Liver (tissue), 9 donors: ENCODE data around the gene NAT8L. TPM values are rescaled to one million over a fixed set of nuclear protein-coding genes. Genes with fewer than 3 reads are reported as not detected.

Experiments
- DNase-seq: peaks from one replicate; pipeline ENCODE4 v3.0.0-alpha.2; 2017; ENCODE audit warnings: low spot score
- H3K27ac ChIP-seq, 2 donors: one replicate each; pipeline ENCODE4 v1.7.0; 2013; ENCODE audit warnings: inconsistent platforms in 2 of 2, low read length in 2 of 2, control low read depth in 1 of 2, low read depth in 1 of 2, mild to moderate bottlenecking in 1 of 2
- H3K27me3 ChIP-seq, 4 donors: one replicate each; pipeline versions ENCODE4 v1.6.1 to v1.7.0; 2013; ENCODE audit warnings: low read length in 3 of 4, inconsistent platforms in 1 of 4, mild to moderate bottlenecking in 1 of 4, moderate library complexity in 1 of 4; ENCODE audit not compliant: control insufficient read depth in 4 of 4, insufficient read depth in 4 of 4
- H3K36me3 ChIP-seq, 4 donors: one replicate each; pipeline versions ENCODE4 v1.6.1 to v1.7.0; 2013; ENCODE audit warnings: low read length in 3 of 4, mild to moderate bottlenecking in 3 of 4, low read depth in 1 of 4, moderate library complexity in 1 of 4; ENCODE audit not compliant: control insufficient read depth in 4 of 4, insufficient read depth in 3 of 4
- H3K4me1 ChIP-seq, 4 donors: one replicate each; pipeline versions ENCODE4 v1.6.1 to v1.7.0; 2013; ENCODE audit warnings: low read length in 3 of 4, mild to moderate bottlenecking in 3 of 4, moderate library complexity in 1 of 4; ENCODE audit not compliant: control insufficient read depth in 4 of 4, insufficient read depth in 4 of 4
- H3K4me3 ChIP-seq, 3 donors: one replicate each; pipeline versions ENCODE4 v1.6.1 to v1.7.0; 2013; ENCODE audit warnings: low read length in 3 of 3, control low read depth in 1 of 3, low read depth in 1 of 3, mild to moderate bottlenecking in 1 of 3
- H3K9ac ChIP-seq, 2 donors: one replicate each; pipeline ENCODE4 v1.7.0; 2013; ENCODE audit warnings: low read length in 2 of 2, mild to moderate bottlenecking in 2 of 2, moderate library complexity in 2 of 2, control low read depth in 1 of 2, low read depth in 1 of 2
- H3K9me3 ChIP-seq, 4 donors: one replicate each; pipeline versions ENCODE4 v1.6.1 to v1.7.0; 2013; ENCODE audit warnings: low read length in 3 of 4; ENCODE audit not compliant: control insufficient read depth in 4 of 4
- EGR1 ChIP-seq, 2 donors: IDR thresholded peaks; 2 replicates each; pipeline ENCODE4 v1.6.1; 2016 to 2018; ENCODE audit warnings: antibody characterized with exemption in 2 of 2, low read depth in 2 of 2
- FOXA2 ChIP-seq: IDR thresholded peaks from 2 replicates; pipeline ENCODE4 v1.6.1; 2016; ENCODE audit warnings: antibody characterized with exemption
- GABPA ChIP-seq, 2 donors: IDR thresholded peaks in 1 of 2; conservative IDR thresholded peaks in 1 of 2; 2 replicates each; pipeline ENCODE4 v1.6.1; 2016; ENCODE audit warnings: antibody characterized with exemption in 2 of 2, mild to moderate bottlenecking in 1 of 2, moderate library complexity in 1 of 2
- HNF4A ChIP-seq, 2 donors: conservative IDR thresholded peaks; 2 replicates each; pipeline ENCODE4 v1.6.1; 2016; ENCODE audit warnings: antibody characterized with exemption in 2 of 2, mild to moderate bottlenecking in 2 of 2
- HNF4G ChIP-seq: IDR thresholded peaks from 2 replicates; pipeline ENCODE4 v1.6.1; 2016; ENCODE audit warnings: antibody characterized with exemption
- JUND ChIP-seq, 2 donors: IDR thresholded peaks; 2 replicates each; pipeline ENCODE4 v1.6.1; 2016; ENCODE audit warnings: antibody characterized with exemption in 2 of 2
- NR2F2 ChIP-seq: IDR thresholded peaks from 2 replicates; pipeline ENCODE4 v1.6.1; 2016; ENCODE audit warnings: antibody characterized with exemption
- RAD21 ChIP-seq, 2 donors: IDR thresholded peaks; 2 replicates each; pipeline ENCODE4 v1.6.1; 2016; ENCODE audit warnings: antibody characterized with exemption in 2 of 2, mild to moderate bottlenecking in 2 of 2
- RXRA ChIP-seq, 2 donors: IDR thresholded peaks; 2 replicates each; pipeline ENCODE4 v1.6.1; 2017 to 2018; ENCODE audit warnings: antibody characterized with exemption in 2 of 2, mild to moderate bottlenecking in 1 of 2
- TAF1 ChIP-seq: conservative IDR thresholded peaks from 2 replicates; pipeline ENCODE4 v1.6.1; 2016; ENCODE audit warnings: antibody characterized with exemption, mild to moderate bottlenecking
- YY1 ChIP-seq: IDR thresholded peaks from 2 replicates; pipeline ENCODE4 v1.6.1; 2016; ENCODE audit warnings: antibody characterized with exemption, mild to moderate bottlenecking
- WGBS: extraction: QIAGEN DNeasy Blood & Tissue Kit; methylation state at CpG from one replicate; pipeline ENCODE4 v1.1.7; 2013; 5-methylcytosine and 5-hydroxymethylcytosine counted together
- polyA plus RNA-seq, 2 donors: library from polyadenylated mRNA; stranded (reverse) in 1 of 2; unstranded in 1 of 2; fragments of 200-250 nt in 1 of 2; fragments of >200 nt in 1 of 2; fragmentation: Nextera tagmentation in 1 of 2; extraction: Ambion mirVana in 1 of 2; gene quantifications; one replicate each; pipeline versions ENCODE4 v1.2.1 to v1.2.3, GENCODE V29; 2013 to 2015
- total RNA-seq, 2 donors: library from RNA; depleted of rRNA; stranded (reverse); fragments of >200 nt; gene quantifications; one replicate each; pipeline ENCODE4 v1.2.3, GENCODE V29; 2014
- TF ChIP-seq, protein P1 (sequence below): fragments of 150-350 bp; IDR thresholded peaks from 2 replicates; pipeline ENCODE4 v1.5.1; 2017; ENCODE audit warnings: improper control_type of control experiment, low read depth, low read length; ENCODE audit not compliant: missing input control
- TF ChIP-seq, protein P2 (sequence below): IDR thresholded peaks from 2 replicates; pipeline ENCODE4 v1.6.1; 2016; ENCODE audit warnings: antibody characterized with exemption
- TF ChIP-seq, protein P3 (sequence below): IDR thresholded peaks from 2 replicates; pipeline ENCODE4 v1.6.1; 2016; ENCODE audit warnings: antibody characterized with exemption
- TF ChIP-seq, protein P4 (sequence below): IDR thresholded peaks from 2 replicates; pipeline ENCODE4 v1.6.1; 2016; ENCODE audit warnings: antibody characterized with exemption
- TF ChIP-seq, protein P5 (sequence below): IDR thresholded peaks from 2 replicates; pipeline ENCODE4 v1.6.1; 2016; ENCODE audit warnings: antibody characterized with exemption, mild to moderate bottlenecking
- donor health status: healthy.
- donor health status: healthy.
- donor health status: healthy.
- donor health status: healthy.
- donor health status: healthy.

Gene NAT8L
- total and polyA plus RNA-seq, 4 donors: 0.07 to 0.09 (median 0.08) TPM; not detected in 1

DNA sequence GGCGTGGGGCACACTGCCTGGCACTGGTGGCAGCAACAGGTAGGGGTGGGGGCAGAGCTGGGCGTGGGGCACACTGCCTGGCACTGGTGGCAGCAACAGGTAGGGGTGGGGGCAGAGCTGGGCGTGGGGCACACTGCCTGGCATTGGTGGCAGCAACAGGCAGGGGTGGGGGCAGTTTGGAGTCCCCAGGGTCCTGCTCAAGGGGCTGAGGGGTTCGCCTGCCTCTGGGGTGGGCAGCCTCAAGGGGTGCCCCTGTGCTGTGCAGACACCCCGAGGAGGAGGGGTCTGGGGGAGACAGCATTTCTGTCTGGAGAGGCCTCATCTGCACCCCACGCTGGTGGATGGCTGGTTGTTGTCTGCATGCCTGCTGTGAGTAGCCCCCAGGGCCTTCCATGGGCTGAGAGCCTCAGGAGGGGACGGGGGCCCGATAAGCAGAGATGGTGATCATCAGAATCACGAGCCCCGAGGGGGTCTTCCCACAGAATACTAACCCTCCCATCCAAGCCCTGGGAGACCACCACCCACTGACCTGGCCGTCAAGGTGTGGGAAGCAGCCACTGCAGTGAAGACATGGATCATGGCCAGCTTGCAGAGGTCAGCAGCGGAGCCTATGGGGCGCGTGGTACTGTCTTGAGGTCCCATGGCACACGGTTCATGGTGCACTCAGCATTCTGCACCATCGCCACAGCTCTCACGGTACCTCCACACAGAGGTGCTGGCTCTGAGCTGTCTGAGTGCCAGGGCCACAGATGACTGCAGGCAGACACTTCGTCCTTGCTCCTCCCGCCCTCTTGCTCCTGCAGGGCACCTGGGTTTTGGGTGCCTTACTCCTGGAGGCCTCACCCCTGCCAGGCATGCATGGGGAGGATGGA is 21.5 kb downstream of the NAT8L start (continued):
- TF ChIP-seq, protein P1, sequence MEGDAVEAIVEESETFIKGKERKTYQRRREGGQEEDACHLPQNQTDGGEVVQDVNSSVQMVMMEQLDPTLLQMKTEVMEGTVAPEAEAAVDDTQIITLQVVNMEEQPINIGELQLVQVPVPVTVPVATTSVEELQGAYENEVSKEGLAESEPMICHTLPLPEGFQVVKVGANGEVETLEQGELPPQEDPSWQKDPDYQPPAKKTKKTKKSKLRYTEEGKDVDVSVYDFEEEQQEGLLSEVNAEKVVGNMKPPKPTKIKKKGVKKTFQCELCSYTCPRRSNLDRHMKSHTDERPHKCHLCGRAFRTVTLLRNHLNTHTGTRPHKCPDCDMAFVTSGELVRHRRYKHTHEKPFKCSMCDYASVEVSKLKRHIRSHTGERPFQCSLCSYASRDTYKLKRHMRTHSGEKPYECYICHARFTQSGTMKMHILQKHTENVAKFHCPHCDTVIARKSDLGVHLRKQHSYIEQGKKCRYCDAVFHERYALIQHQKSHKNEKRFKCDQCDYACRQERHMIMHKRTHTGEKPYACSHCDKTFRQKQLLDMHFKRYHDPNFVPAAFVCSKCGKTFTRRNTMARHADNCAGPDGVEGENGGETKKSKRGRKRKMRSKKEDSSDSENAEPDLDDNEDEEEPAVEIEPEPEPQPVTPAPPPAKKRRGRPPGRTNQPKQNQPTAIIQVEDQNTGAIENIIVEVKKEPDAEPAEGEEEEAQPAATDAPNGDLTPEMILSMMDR: no peak

DNA sequence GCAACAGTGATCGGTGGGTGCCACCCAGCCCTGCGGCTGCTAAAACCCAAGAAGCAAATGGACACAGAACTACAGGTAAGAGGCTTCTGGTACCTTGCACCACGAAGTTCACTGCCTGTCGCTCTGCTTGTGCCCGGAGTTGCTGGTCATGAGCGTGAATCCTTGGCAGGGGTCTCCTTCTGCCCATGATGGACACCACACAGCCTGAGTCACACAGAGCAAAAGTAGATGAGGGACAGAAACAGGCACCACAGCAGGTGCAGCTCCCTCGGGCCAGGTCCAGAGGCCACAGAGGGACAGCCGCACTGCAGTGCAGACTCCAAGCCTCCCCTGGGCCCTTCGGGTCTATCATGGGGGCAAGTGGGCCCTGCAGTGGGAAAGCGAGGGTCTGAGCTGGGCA is 22.4 kb downstream of the NAT8L start:
- H3K4me3 ChIP-seq: no peak overlapping the region
- H3K4me1 ChIP-seq: peaks cover 7 to 24% (median 17%) of the 10 kb centered on the region in 4 donors
- WGBS: 95% methylated on average over 10 of the region's 10 CpGs
- no peak overlapping the region for H3K9ac ChIP-seq
- no peaks in the 10 kb centered on the region for H3K36me3 ChIP-seq
- H3K9me3 ChIP-seq: no peaks in the 10 kb centered on the region
- TF ChIP-seq GABPA (IDR thresholded peaks at IDR 0.05 in 1 of 2, conservative IDR thresholded peaks at IDR 0.05 in 1 of 2) (no peak), RAD21 (IDR thresholded peaks at IDR 0.05) (no peak), TAF1 (no peak), FOXA2 (no peak)
- no peak for DNase-seq
- no peak overlapping the region for H3K27ac ChIP-seq
- H3K27me3 ChIP-seq: no peaks in the 10 kb centered on the region

DNA sequence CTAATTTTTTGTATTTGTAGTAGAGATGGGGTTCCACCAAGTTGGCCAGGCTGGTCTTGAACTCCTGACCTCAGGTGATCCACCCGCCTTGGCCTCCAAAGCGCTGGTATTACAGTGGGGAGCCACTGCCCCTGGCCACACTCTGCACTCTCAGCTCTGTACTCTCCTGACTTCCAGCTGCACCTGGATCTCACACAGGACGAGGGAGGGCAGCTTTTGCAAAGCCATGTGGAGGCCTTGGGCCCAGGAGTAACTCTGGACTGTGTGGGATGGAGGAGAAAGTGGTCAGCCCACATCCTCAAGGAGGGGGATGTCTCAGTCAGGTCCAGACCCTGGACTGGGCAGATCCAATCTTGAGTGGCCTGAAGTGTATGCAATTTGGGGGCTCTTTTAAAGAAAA is 23.0 kb downstream of the NAT8L start:
- no peaks in the 10 kb centered on the region for H3K9me3 ChIP-seq
- no peaks in the 10 kb centered on the region for H3K27me3 ChIP-seq
- 90% methylated on average over 3 of the region's 3 CpGs for WGBS
- no peak overlapping the region for H3K27ac ChIP-seq
- H3K4me3 ChIP-seq: no peak overlapping the region
- H3K36me3 ChIP-seq: no peaks in the 10 kb centered on the region
- no peak for DNase-seq
- H3K9ac ChIP-seq: no peak overlapping the region
- no peak for TF ChIP-seq EGR1 (IDR thresholded peaks at IDR 0.05; ENCODE audit: low read depth in 2 of 2)
- no peak for TF ChIP-seq TAF1
- no peak for TF ChIP-seq HNF4G
- TF ChIP-seq, protein P2, sequence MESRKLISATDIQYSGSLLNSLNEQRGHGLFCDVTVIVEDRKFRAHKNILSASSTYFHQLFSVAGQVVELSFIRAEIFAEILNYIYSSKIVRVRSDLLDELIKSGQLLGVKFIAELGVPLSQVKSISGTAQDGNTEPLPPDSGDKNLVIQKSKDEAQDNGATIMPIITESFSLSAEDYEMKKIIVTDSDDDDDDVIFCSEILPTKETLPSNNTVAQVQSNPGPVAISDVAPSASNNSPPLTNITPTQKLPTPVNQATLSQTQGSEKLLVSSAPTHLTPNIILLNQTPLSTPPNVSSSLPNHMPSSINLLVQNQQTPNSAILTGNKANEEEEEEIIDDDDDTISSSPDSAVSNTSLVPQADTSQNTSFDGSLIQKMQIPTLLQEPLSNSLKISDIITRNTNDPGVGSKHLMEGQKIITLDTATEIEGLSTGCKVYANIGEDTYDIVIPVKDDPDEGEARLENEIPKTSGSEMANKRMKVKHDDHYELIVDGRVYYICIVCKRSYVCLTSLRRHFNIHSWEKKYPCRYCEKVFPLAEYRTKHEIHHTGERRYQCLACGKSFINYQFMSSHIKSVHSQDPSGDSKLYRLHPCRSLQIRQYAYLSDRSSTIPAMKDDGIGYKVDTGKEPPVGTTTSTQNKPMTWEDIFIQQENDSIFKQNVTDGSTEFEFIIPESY: no peak
- no peak for TF ChIP-seq NR2F2
- TF ChIP-seq, protein P3, sequence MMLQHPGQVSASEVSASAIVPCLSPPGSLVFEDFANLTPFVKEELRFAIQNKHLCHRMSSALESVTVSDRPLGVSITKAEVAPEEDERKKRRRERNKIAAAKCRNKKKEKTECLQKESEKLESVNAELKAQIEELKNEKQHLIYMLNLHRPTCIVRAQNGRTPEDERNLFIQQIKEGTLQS: no peak
- TF ChIP-seq, protein P4, sequence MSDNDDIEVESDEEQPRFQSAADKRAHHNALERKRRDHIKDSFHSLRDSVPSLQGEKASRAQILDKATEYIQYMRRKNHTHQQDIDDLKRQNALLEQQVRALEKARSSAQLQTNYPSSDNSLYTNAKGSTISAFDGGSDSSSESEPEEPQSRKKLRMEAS: no peak
- no peak for TF ChIP-seq YY1
- no peak for TF ChIP-seq HNF4A (conservative IDR thresholded peaks at IDR 0.05)
- no peak for TF ChIP-seq JUND (IDR thresholded peaks at IDR 0.05)
- no peak for TF ChIP-seq RXRA (IDR thresholded peaks at IDR 0.05)
- TF ChIP-seq FOXA2: no peak
- TF ChIP-seq RAD21 (IDR thresholded peaks at IDR 0.05): no peak
- TF ChIP-seq, protein P1: no peak
- TF ChIP-seq, protein P5, sequence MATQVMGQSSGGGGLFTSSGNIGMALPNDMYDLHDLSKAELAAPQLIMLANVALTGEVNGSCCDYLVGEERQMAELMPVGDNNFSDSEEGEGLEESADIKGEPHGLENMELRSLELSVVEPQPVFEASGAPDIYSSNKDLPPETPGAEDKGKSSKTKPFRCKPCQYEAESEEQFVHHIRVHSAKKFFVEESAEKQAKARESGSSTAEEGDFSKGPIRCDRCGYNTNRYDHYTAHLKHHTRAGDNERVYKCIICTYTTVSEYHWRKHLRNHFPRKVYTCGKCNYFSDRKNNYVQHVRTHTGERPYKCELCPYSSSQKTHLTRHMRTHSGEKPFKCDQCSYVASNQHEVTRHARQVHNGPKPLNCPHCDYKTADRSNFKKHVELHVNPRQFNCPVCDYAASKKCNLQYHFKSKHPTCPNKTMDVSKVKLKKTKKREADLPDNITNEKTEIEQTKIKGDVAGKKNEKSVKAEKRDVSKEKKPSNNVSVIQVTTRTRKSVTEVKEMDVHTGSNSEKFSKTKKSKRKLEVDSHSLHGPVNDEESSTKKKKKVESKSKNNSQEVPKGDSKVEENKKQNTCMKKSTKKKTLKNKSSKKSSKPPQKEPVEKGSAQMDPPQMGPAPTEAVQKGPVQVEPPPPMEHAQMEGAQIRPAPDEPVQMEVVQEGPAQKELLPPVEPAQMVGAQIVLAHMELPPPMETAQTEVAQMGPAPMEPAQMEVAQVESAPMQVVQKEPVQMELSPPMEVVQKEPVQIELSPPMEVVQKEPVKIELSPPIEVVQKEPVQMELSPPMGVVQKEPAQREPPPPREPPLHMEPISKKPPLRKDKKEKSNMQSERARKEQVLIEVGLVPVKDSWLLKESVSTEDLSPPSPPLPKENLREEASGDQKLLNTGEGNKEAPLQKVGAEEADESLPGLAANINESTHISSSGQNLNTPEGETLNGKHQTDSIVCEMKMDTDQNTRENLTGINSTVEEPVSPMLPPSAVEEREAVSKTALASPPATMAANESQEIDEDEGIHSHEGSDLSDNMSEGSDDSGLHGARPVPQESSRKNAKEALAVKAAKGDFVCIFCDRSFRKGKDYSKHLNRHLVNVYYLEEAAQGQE: no peak
- TF ChIP-seq GABPA (IDR thresholded peaks at IDR 0.05 in 1 of 2, conservative IDR thresholded peaks at IDR 0.05 in 1 of 2): no peak
- peaks cover 7 to 24% (median 17%) of the 10 kb centered on the region in 4 donors for H3K4me1 ChIP-seq
